ENCODE results near the gene NQO2.
A peak's percentile ranks its signal among the peaks of the same experiment; 100 is the strongest.

The NQO2 gene

GRCh38 chr6:2982426-2983117, 17.1 kb upstream of the NQO2 start:
- DNase-seq (ENCODE audit: low read depth): no peak
- H3K4me3 ChIP-seq (ENCODE audit: low read length): no peak overlapping the region
- TF ChIP-seq CTCF (conservative IDR thresholded peaks at IDR 0.05; ENCODE audit: low read length): no peak

- no peak for DNase-seq (ENCODE audit: low read depth)
- no peak overlapping the region for H3K4me3 ChIP-seq (ENCODE audit: low read length)
- TF ChIP-seq CTCF (conservative IDR thresholded peaks at IDR 0.05; ENCODE audit: low read length): no peak
Measured at GRCh38 chr6:2984738-2985406, 14.8 kb upstream of the NQO2 start.

DNA sequence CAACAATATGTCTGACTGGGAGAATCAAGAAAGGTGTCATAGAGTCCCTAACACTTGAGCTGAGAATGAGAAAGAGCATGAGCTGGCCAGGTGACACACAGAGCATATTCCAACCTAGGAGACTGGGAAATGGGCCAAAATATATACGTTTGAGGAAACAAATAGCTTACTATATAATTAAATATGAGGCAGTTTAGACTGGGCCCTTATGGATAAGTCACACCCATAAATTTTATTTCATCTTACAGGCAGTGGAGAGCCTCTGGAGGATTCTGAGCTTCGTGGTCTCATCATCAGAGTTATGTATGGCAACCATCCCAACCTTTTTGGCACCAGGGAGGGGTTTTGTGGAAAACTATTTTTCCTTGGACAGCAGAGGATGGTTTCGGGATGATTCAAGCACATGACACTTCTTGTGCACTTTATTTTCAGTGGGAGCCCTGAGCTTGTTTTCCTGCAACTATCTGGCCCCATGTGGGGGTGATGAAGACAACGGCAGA, 12.9 kb upstream of the NQO2 start:
- H3K4me3 ChIP-seq (ENCODE audit: low read length): no peak overlapping the region
- DNase-seq (ENCODE audit: low read depth): peak; percentile 96
- TF ChIP-seq CTCF (conservative IDR thresholded peaks at IDR 0.05; ENCODE audit: low read length): no peak

- H3K4me3 ChIP-seq (ENCODE audit: low read length): peak overlapping the region; percentile 89
- DNase-seq (ENCODE audit: low read depth): no peak
- no peak for TF ChIP-seq CTCF (conservative IDR thresholded peaks at IDR 0.05; ENCODE audit: low read length)
Measured at GRCh38 chr6:2988094-2988425, 11.6 kb upstream of the NQO2 start.

- TF ChIP-seq CTCF (conservative IDR thresholded peaks at IDR 0.05; ENCODE audit: low read length): peak; percentile 52
- H3K4me3 ChIP-seq (ENCODE audit: low read length): peak overlapping the region; percentile 89
- peak; percentile 92 for DNase-seq (ENCODE audit: low read depth)
Measured at GRCh38 chr6:2988426-2989331, 11.0 kb upstream of the NQO2 start.

GRCh38 chr6:2989332-2990247, 10.1 kb upstream of the NQO2 start:
- H3K4me3 ChIP-seq (ENCODE audit: low read length): peak overlapping the region; percentile 89
- DNase-seq (ENCODE audit: low read depth): peak; percentile 99
- TF ChIP-seq CTCF (conservative IDR thresholded peaks at IDR 0.05; ENCODE audit: low read length): no peak

Data from AG10803 (cell line).